GM10266 (cell line): Measurements from ENCODE around the gene DMKN.

ENCODE experiments used
- DNase-seq: peaks from one replicate; pipeline ENCODE4 v3.0.0; 2012; ENCODE audit errors: extremely low spot score
- TF ChIP-seq, protein P1 (sequence below): IDR thresholded peaks from 2 replicates; pipeline ENCODE4 v1.5.1; 2012; ENCODE audit warnings: mild to moderate bottlenecking, low read depth; ENCODE audit not compliant: control insufficient read depth, insufficient read depth; ENCODE audit errors: missing control alignments

The DMKN gene

DNA sequence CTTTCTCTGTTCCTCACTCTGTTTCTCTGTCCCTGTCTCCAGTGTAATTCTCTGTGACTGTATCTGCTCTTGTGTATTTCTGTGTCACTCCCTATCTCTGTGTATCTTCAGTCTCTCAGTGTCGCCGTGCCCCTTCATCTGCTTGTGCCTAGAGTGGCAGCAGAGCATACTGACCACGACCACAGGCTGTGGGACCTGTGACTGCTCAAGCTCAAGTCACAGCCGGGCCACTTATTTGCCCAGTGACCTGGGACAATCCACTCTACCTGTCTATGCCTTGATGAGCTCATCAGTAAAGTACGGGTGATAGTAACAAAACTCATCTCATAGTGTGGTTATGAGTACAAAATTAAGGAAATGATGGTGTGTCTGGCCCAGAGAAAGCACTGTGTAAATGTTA, 40.6 kb upstream of the DMKN start:
- TF ChIP-seq, protein P1, sequence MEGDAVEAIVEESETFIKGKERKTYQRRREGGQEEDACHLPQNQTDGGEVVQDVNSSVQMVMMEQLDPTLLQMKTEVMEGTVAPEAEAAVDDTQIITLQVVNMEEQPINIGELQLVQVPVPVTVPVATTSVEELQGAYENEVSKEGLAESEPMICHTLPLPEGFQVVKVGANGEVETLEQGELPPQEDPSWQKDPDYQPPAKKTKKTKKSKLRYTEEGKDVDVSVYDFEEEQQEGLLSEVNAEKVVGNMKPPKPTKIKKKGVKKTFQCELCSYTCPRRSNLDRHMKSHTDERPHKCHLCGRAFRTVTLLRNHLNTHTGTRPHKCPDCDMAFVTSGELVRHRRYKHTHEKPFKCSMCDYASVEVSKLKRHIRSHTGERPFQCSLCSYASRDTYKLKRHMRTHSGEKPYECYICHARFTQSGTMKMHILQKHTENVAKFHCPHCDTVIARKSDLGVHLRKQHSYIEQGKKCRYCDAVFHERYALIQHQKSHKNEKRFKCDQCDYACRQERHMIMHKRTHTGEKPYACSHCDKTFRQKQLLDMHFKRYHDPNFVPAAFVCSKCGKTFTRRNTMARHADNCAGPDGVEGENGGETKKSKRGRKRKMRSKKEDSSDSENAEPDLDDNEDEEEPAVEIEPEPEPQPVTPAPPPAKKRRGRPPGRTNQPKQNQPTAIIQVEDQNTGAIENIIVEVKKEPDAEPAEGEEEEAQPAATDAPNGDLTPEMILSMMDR, result no peak
- no peak for DNase-seq

DNA sequence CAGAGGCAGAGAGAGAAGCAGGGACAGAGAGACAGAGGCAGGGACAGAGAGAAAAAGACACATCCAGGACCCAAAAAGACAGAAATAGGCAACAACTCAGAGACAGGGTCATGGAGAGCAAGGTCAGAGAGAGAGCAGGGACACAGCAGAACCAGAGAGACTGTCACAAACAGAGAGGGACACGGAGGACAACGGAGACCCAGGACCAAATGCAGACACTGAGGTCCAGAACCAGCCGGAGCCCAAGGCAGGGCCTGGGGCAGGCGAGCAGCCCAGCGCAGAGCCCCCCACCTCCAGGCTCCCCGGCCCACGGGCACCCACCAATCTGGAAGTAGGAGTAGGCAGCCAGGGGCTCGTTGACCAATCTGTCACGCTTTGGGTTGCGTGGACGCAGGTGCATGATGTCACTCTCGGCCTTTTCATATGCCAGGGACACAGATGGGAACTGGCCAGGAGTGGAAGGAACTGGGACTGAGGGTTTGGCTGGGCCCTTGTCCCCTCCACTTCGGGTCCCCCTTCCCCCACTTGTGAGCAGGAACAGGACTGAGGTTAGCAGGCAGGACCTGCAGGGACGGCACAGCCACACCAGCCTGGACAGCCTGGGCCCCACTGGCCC, 40.0 kb upstream of the DMKN start:
- TF ChIP-seq, protein P1, result no peak
- DNase-seq, result no peak

DNA sequence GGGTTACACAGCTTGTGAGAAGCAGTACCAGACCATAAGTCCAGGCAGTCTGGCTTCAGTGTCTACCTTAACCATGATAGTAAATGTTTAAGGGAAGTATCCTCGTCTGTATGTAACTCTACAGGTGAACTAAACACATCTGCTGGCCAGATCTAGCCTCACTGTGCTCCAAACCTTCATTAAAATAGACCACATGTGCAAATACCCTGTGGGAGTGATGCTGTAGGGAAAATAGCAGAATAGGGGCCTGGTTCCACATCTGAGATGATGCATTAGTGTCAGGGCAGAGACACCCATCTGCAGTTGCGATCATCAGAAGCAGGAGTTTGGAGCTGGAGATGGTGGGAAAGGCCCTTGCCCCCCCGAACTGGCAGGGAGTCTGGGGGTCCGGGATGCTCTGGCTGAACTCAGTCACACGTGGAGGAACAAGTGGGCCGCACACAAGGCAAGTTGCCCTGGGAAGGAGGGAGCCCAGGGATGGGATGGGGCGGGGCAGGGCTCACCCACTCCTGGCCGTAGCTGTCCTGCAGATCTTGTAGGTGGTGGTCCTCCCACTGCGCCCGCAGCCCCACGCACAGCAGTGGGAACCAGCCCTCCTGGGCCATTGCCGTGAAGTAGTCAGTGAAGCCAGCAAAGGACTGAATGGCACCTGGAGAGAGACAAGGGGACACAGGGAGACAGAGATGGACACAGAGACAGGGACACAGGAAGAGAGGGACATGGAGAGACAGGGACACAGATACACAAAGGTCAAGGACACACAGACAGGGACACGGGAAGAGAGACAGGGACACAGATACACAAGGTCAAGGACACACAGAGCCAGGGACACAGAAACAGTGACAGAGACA, 39.3 kb upstream of the DMKN start:
- TF ChIP-seq, protein P1, result no peak
- no peak for DNase-seq

DNA sequence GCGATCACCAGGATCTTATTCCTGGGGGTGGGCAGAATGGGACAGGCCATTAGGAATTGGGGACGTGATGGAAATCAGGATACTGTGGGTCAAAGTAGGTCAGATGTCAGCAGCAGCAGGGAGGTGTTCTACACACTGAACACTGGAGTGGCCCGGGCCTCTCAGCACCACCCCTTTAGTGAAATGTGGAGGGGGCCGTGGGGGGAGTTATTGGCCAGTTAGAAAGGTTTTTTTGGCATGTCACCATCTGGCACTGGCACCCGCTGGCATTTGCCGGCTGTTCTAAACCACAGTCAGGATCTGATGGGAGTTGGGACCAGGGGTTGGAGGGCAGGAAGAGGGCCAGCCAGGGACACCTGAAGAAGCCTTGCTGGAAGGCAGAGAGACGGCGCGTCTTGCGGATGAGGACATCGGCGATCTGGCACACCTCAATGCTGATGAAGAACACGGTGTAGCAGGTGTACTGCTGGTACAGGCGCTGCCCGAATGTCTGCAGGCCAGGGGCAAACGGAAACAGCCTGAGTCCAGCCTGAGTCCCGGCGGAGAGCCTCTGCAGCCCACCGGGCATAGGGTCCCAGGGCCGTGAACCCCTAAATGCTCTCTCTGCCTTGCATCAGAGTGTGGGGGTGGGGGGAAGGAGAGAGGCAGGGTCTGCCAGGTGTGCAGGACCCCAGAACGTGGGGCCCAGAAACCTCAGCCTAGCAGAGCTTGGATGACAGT, 37.8 kb upstream of the DMKN start:
- TF ChIP-seq, protein P1, result no peak
- DNase-seq, result no peak

DNA sequence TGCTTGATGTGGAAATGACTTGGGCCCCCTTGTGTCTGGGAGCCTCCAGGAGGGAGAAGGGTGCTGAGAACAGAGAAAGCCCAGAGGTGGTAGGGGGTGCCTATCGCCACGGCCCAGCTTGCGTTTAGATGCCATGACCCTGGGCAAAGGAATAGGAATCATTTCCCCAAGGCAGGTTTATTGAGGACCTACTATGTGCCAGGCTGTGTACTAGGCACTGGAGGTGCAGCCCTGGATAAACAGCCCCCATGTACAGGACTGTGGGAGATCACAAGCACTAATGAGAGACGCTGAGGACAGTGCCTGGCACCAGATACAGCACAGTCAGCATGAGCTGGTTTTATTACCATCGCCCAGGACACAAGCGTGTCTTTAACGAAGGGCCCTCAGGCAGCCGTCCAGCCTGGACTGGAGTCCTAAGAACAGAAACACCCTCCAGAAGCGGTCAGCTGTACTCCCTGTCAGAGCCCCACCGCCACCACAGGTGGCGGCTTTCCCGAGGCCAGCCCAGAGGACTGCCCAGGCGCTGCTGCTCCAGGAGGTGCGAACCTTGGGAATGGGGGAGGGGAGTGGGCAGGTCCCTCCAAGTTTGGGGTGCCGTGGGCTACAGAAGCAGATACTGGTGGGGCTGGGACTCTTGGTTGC, 36.6 kb upstream of the DMKN start:
- no peak for DNase-seq
- TF ChIP-seq, protein P1, result no peak

DNA sequence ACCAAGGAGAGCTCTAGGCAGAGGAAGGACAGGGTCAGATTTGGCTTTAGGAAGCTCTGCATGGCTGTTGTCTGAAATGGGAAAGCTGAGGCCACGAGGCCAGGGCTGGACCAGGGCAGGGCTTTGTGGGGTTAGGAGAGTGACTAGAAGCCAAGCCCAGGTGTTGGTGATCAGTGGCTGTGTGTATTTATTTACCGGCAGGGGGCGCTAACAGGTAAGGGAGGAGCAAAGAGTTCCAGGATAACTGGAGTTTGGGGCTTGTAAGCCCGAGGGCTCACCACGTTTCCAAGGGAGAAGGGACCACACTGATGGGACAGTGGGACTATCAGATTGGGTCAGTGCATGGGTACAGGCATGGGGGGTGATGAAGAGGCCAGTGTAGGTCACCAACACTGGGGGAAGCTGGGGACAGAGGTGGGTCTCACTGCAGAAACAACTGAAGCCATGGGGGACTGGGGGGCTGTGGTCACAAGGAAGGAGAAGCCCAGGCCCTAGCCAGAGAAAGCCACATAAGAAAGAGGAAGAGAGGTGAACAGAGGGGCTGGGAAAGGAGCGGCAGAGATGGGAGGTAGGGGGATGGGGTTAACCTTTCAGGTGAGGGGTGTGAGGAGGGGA, 35.8 kb upstream of the DMKN start:
- peak; percentile 85 for DNase-seq
- TF ChIP-seq, protein P1, result peak; percentile 79
